Transverse colon (tissue), 4 donors: ENCODE data around the gene CD37. TPM values are rescaled to one million over a fixed set of nuclear protein-coding genes. Genes with fewer than 3 reads are reported as not detected.

ENCODE experiments used
- DNase-seq: peaks from one replicate; pipeline ENCODE4 v3.0.0-alpha.2; 2019
- H3K27ac ChIP-seq, 4 donors: fragments of 200-600 bp; sonication (generic); 2 replicates each; pipeline ENCODE4 v1.5.1; 2016 to 2018; ENCODE audit warnings: inconsistent platforms in 4 of 4
- H3K27me3 ChIP-seq: fragments of 200-600 bp; sonication (generic); 2 replicates; pipeline ENCODE4 v1.5.1; 2017; ENCODE audit warnings: inconsistent platforms
- H3K36me3 ChIP-seq, 4 donors: fragments of 200-600 bp; sonication (generic); 2 replicates each; pipeline ENCODE4 v1.5.1; 2017 to 2019; ENCODE audit warnings: inconsistent platforms in 4 of 4
- H3K4me1 ChIP-seq, 4 donors: fragments of 200-600 bp; sonication (generic); 2 replicates each; pipeline ENCODE4 v1.5.1; 2017 to 2020; ENCODE audit warnings: inconsistent platforms in 4 of 4
- H3K4me3 ChIP-seq, 4 donors: fragments of 200-600 bp; sonication (generic); 1 replicate in 1 of 4; 2 replicates in 3 of 4; pipeline versions ENCODE4 v1.5.1 to v1.6.1; 2017 to 2019; ENCODE audit warnings: inconsistent platforms in 4 of 4
- H3K9me3 ChIP-seq, 2 donors: fragments of 200-600 bp; sonication (generic); 2 replicates each; pipeline ENCODE4 v1.5.1; 2017 to 2019; ENCODE audit warnings: inconsistent platforms in 2 of 2
- CTCF ChIP-seq, 5 experiments: fragments of 200-600 bp in 3 of 5; fragments of 450-650 bp in 2 of 5; sonication (generic) in 3 of 5; IDR thresholded peaks; 1 replicate in 2 of 5; 2 replicates in 3 of 5; pipeline ENCODE4 v1.5.1; 2016 to 2017; ENCODE audit warnings: antibody characterized with exemption in 5 of 5, inconsistent platforms in 3 of 5, mild to moderate bottlenecking in 2 of 5, moderate library complexity in 1 of 5
- EP300 ChIP-seq: sonication (generic); formaldehyde crosslinking; IDR thresholded peaks from one replicate; pipeline ENCODE4 v1.6.1; 2017; ENCODE audit warnings: antibody characterized with exemption, low read depth
- POLR2A ChIP-seq: fragments of 450-650 bp; IDR thresholded peaks from one replicate; pipeline ENCODE4 v1.6.1; 2016; ENCODE audit warnings: antibody characterized with exemption, mild to moderate bottlenecking, moderate library complexity
- POLR2AphosphoS5 ChIP-seq, 3 donors: sonication (generic); formaldehyde crosslinking; IDR thresholded peaks; one replicate each; pipeline ENCODE4 v1.6.1; 2016; ENCODE audit warnings: antibody characterized with exemption in 3 of 3
- WGBS, 2 donors: methylation state at CpG; one replicate each; pipeline ENCODE4 v1.1.5; 2018; ENCODE audit warnings: low coverage in 1 of 2; 5-methylcytosine and 5-hydroxymethylcytosine counted together
- in situ Hi-C, 4 donors: fragments of 200-750 bp; cut with MboI; loops; one replicate each; pipeline versions ENCODE4 v1.15.0 to v1.15.1; 2017; ENCODE audit warnings: low sequenced_read_pairs in 3 of 4, low pct_ligation_motif_present in 1 of 4, low pct_unique_long_range_greater_than_20kb in 1 of 4
- intact Hi-C: fragments of 100-400 bp; cut with DNase I; formaldehyde crosslinking; loops from one replicate; pipeline ENCODE4 v1.15.1; 2023; ENCODE audit warnings: low total_unique reads
- small RNA-seq, 4 donors: library from RNA; depleted of rRNA; stranded (forward); fragments of <200 nt; gene quantifications; one replicate each; pipeline ENCODE3, GENCODE V24; 2016
- total RNA-seq, 4 donors: library from RNA; depleted of rRNA; stranded (reverse); fragments of >200 nt; gene quantifications; one replicate each; pipeline ENCODE4 v1.1.0, GENCODE V29; 2016

CD37 gene
- total RNA-seq, 4 donors from 2014 or later: 8.5 to 24.0 (median 13.3) TPM

- intact Hi-C loops: no loop called here
- WGBS, 2 donors: 87% methylated on average over 5 of the region's 5 CpGs
- TF ChIP-seq POLR2AphosphoS5 (IDR thresholded peaks at IDR 0.05) (no peak), EP300 (no peak), CTCF (IDR thresholded peaks at IDR 0.05) (no peak), POLR2A (no peak)
- Histone ChIP-seq H3K4me3 (no peak overlapping the region), H3K9me3 (peaks cover 3 to 6% of the 10 kb centered on the region in 2 donors), H3K27me3 (peaks cover 11% of the 10 kb centered on the region), H3K27ac (no peak overlapping the region), H3K36me3 (no peaks in the 10 kb centered on the region), H3K4me1 (no peaks in the 10 kb centered on the region)
- DNase-seq: no peak
- in situ Hi-C loops: no loop called here
Measured at GRCh38 chr19:49382639-49383038, 47.4 kb downstream of the CD37 start.

GRCh38 chr19:49383599-49383998 is 48.4 kb downstream of the CD37 start:
- Histone ChIP-seq H3K4me3 (no peak overlapping the region), H3K36me3 (no peaks in the 10 kb centered on the region), H3K4me1 (no peaks in the 10 kb centered on the region), H3K9me3 (peaks cover 3 to 6% of the 10 kb centered on the region in 2 donors), H3K27me3 (peaks cover 11% of the 10 kb centered on the region), H3K27ac (no peak overlapping the region)
- no peak for DNase-seq
- intact Hi-C loops (no loop called here), in situ Hi-C loops (no loop called here)
- WGBS, 2 donors: 0 to 75% methylated on average over 1 of the region's 1 CpG
- TF ChIP-seq CTCF (IDR thresholded peaks at IDR 0.05) (no peak), EP300 (no peak)

GRCh38 chr19:49387936-49388372 is 52.7 kb downstream of the CD37 start, which contains the start of gene KASH5:
Gene KASH5 (plus strand): TSS chr19:49388249. CDS start chr19:49390884, 2,635 bp downstream.
- Histone ChIP-seq H3K9me3 (peaks cover 0 to under 1% of the 10 kb centered on the region in 2 donors), H3K4me1 (peaks cover 0 to 3% (median 0%) of the 10 kb centered on the region in 4 donors), H3K27me3 (no peaks in the 10 kb centered on the region), H3K4me3 (peak within 1 kb of the TSS in 3 of 4 donors; percentile 7 to 22 (median 12)), H3K36me3 (no peaks in the 10 kb centered on the region), H3K27ac (no peak within 1 kb of the TSS)
- intact Hi-C loops (no loop called here), in situ Hi-C loops (no loop called here)
- DNase-seq: peak; percentile 78
- 73% methylated on average over 40 of the region's 40 CpGs; no CpG with 5 or more reads in 1 of the 2 donors for WGBS, 2 donors
- no peak for TF ChIP-seq POLR2AphosphoS5 (IDR thresholded peaks at IDR 0.05)
- no peak for TF ChIP-seq POLR2A
- no peak for TF ChIP-seq CTCF (IDR thresholded peaks at IDR 0.05)
- TF ChIP-seq EP300: no peak

GRCh38 chr19:49389406-49389805 is 54.2 kb downstream of the CD37 start:
- Histone ChIP-seq H3K27me3 (peaks cover 7% of the 10 kb centered on the region), H3K4me3 (no peak overlapping the region), H3K36me3 (no peaks in the 10 kb centered on the region), H3K4me1 (peaks cover 0 to 3% (median 0%) of the 10 kb centered on the region in 4 donors), H3K27ac (no peak overlapping the region), H3K9me3 (no peaks in the 10 kb centered on the region)
- WGBS, 2 donors: 98% methylated on average over 9 of the region's 20 CpGs; no CpG with 5 or more reads in 1 of the 2 donors
- no peak for DNase-seq
- intact Hi-C loops: no loop called here
- no peak for TF ChIP-seq POLR2AphosphoS5 (IDR thresholded peaks at IDR 0.05)
- TF ChIP-seq POLR2A: no peak
- TF ChIP-seq EP300: no peak
- no peak for TF ChIP-seq CTCF (IDR thresholded peaks at IDR 0.05)
- in situ Hi-C loops: no loop called here

Small RNA genes within 50 kb of the gene (small RNA-seq; reads per million reads assigned to genes)
- gene MIR4324: 0 reads per million in 4 donors

Other genes starting within 250 kb of the CD37 start
- gene SNRNP70, start 250.0 kb upstream of the CD37 start, total RNA-seq: 100 to 1,000 TPM; 216 to 682 (median 292) TPM
- gene LIN7B, start 221.0 kb upstream of the CD37 start, total RNA-seq: 10 to 100 TPM; 14.2 to 92.8 (median 39.8) TPM
- 10 to 100 TPM in 1 of 4 donors, 1 to 10 TPM in 2, not detected in 1; 7.5 to 12.5 (median 8.2) TPM for gene C19orf73, start 216.3 kb upstream of the CD37 start, total RNA-seq
- gene PPFIA3, start 215.9 kb upstream of the CD37 start, total RNA-seq: 100 to 1,000 TPM in 1 of 4 donors, 10 to 100 TPM in 3; 18.6 to 106 (median 19.9) TPM
- gene HRC, start 180.0 kb upstream of the CD37 start, total RNA-seq: under 1 TPM in 2 of 4 donors, not detected in 2; 0.16 to 0.82 TPM
- 100 to 1,000 TPM; 247 to 884 (median 568) TPM for gene TRPM4, start 177.6 kb upstream of the CD37 start, total RNA-seq
- under 1 TPM in 3 of 4 donors, not detected in 1; 0.40 to 0.75 (median 0.48) TPM for gene SLC6A16, start 10.2 kb upstream of the CD37 start, total RNA-seq
- gene TEAD2, start 27.0 kb downstream of the CD37 start, total RNA-seq: 10 to 100 TPM in 3 of 4 donors, 1 to 10 TPM in 1; 5.6 to 20.3 (median 10.9) TPM
- gene DKKL1, start 28.5 kb downstream of the CD37 start, total RNA-seq: 1 to 10 TPM in 1 of 4 donors, not detected in 3; 2.2 TPM
- not detected for gene KASH5, start 52.8 kb downstream of the CD37 start, total RNA-seq
- not detected for gene PTH2, start 88.0 kb downstream of the CD37 start, total RNA-seq
- gene GFY, start 90.0 kb downstream of the CD37 start, total RNA-seq: not detected
- gene SLC17A7, start 106.1 kb downstream of the CD37 start, total RNA-seq: 1 to 10 TPM in 1 of 4 donors, under 1 TPM in 1, not detected in 2; 0.55 to 1.1 TPM
- gene PIH1D1, start 116.4 kb downstream of the CD37 start, total RNA-seq: 100 to 1,000 TPM in 1 of 4 donors, 10 to 100 TPM in 3; 52.7 to 105 (median 90.4) TPM
- 100 to 1,000 TPM in 1 of 4 donors, 10 to 100 TPM in 3; 24.3 to 465 (median 43.1) TPM for gene ALDH16A1, start 117.8 kb downstream of the CD37 start, total RNA-seq
- 1 to 10 TPM in 2 of 4 donors, under 1 TPM in 1, not detected in 1; 1.00 to 4.0 (median 3.2) TPM for gene FLT3LG, start 138.8 kb downstream of the CD37 start, total RNA-seq
- gene RPL13A, start 152.2 kb downstream of the CD37 start, total RNA-seq: 1,000 to 10,000 TPM; 1,219 to 2,956 (median 2,884) TPM
- 1,000 to 10,000 TPM; 1,601 to 4,774 (median 2,823) TPM for gene RPS11, start 161.0 kb downstream of the CD37 start, total RNA-seq
- gene FCGRT, start 177.3 kb downstream of the CD37 start, total RNA-seq: 100 to 1,000 TPM; 425 to 562 (median 519) TPM
- 100 to 1,000 TPM in 1 of 4 donors, 10 to 100 TPM in 3; 26.2 to 119 (median 57.4) TPM for gene RCN3, start 192.6 kb downstream of the CD37 start, total RNA-seq
- 100 to 1,000 TPM in 1 of 4 donors, 10 to 100 TPM in 3; 56.5 to 105 (median 74.4) TPM for gene NOSIP, start 245.2 kb downstream of the CD37 start, total RNA-seq
- gene PRRG2, start 245.9 kb downstream of the CD37 start, total RNA-seq: 10 to 100 TPM in 2 of 4 donors, 1 to 10 TPM in 1, under 1 TPM in 1; 0.40 to 22.7 (median 12.2) TPM